Stimulated activated CD4-positive, alpha-beta T cell treated with anti-CD3 and anti-CD28 coated beads, Interleukin-12 subunit alpha, Interleukin-12 subunit beta, amount 100 ng/mL, for 24 hours (primary cell): ENCODE data around the gene C1orf53.
"Not testable (repeated sequence)": the region's sequence is repeated elsewhere in the genome, so short reads cannot be mapped to it uniquely, and the experiment has no call there.

Experiments used
- DNase-seq, 2 experiments: peaks; one replicate each; pipeline ENCODE4 v3.0.0-alpha.2; 2020; ENCODE audit warnings: low read depth in 2 of 2

The C1orf53 gene

GRCh38 chr1:197902454-197903195 is at the start of gene C1orf53:
C1orf53 (plus strand) TSS chr1:197902630; CDS start chr1:197902650, 20 bp downstream.
- DNase-seq, result peak; percentile 66 to 74

GRCh38 chr1:197855751-197856150 is 46.7 kb upstream of the C1orf53 start:
- not testable (repeated sequence) for DNase-seq

GRCh38 chr1:197857477-197857876 is 45.0 kb upstream of the C1orf53 start:
- DNase-seq, result no peak

- no peak for DNase-seq
Observed at GRCh38 chr1:197859024-197859423, 43.4 kb upstream of the C1orf53 start.

GRCh38 chr1:197862221-197862620 is 40.2 kb upstream of the C1orf53 start:
- DNase-seq, result no peak

GRCh38 chr1:197862671-197863070 is 39.8 kb upstream of the C1orf53 start:
- no peak for DNase-seq

GRCh38 chr1:197865809-197866208 is 36.6 kb upstream of the C1orf53 start:
- no peak for DNase-seq

- no peak for DNase-seq
Observed at GRCh38 chr1:197868751-197869489, 33.5 kb upstream of the C1orf53 start.

- no peak for DNase-seq
Observed at GRCh38 chr1:197869490-197870077, 32.8 kb upstream of the C1orf53 start.

GRCh38 chr1:197876894-197877293 is 25.5 kb upstream of the C1orf53 start:
- no peak for DNase-seq

- not testable (repeated sequence) for DNase-seq
Observed at GRCh38 chr1:197880385-197880784, 22.0 kb upstream of the C1orf53 start.

GRCh38 chr1:197882241-197882640 is 20.2 kb upstream of the C1orf53 start:
- DNase-seq, result not testable (repeated sequence)

GRCh38 chr1:197884173-197884572 is 18.3 kb upstream of the C1orf53 start:
- DNase-seq, result no peak

- DNase-seq, result no peak
Observed at GRCh38 chr1:197890936-197891335, 11.5 kb upstream of the C1orf53 start.

GRCh38 chr1:197892684-197893083 is 9.7 kb upstream of the C1orf53 start:
- no peak for DNase-seq

- no peak for DNase-seq
Observed at GRCh38 chr1:197896301-197896700, 6.1 kb upstream of the C1orf53 start.

- DNase-seq, result no peak
Observed at GRCh38 chr1:197899037-197899436, 3.4 kb upstream of the C1orf53 start.

GRCh38 chr1:197902131-197902453 is 338 bp upstream of the C1orf53 start:
- no peak for DNase-seq

GRCh38 chr1:197903196-197903514 is 725 bp downstream of the C1orf53 start:
- no peak for DNase-seq

GRCh38 chr1:197904126-197904787 is 1.8 kb downstream of the C1orf53 start:
- DNase-seq, result no peak

GRCh38 chr1:197905699-197906351 is 3.4 kb downstream of the C1orf53 start:
- no peak for DNase-seq
